Endothelial cell of umbilical vein (primary cell): Measurements from ENCODE around the gene TSPAN9. TPM values are rescaled to one million over a fixed set of nuclear protein-coding genes. Genes with fewer than 3 reads are reported as not detected.

ENCODE experiments used
- BruUV-seq: library from RNA; stranded (reverse); fragments of 400-500 nt; replicated peaks from 2 replicates; lab custom pipeline; 2021; lab: Mats Ljungman, UMichigan
- CTCF ChIA-PET: fragments of 300-600, 350-600 bp; sonication (Branson Sonifier 250); formaldehyde crosslinking; loops from one replicate; lab custom pipeline; 2021; ENCODE audit warnings: antibody characterized with exemption, inconsistent platforms; lab: Charles Lee
- POLR2A ChIA-PET: fragments of 300-600, 350-600 bp; sonication (Branson Sonifier 250); formaldehyde crosslinking; loops from one replicate; lab custom pipeline; 2021; ENCODE audit warnings: antibody characterized with exemption, inconsistent platforms; lab: Charles Lee
- DNase-seq: peaks from one replicate; pipeline ENCODE4 v3.0.0-alpha.2; 2011; ENCODE audit warnings: low read depth, low spot score
- FAIRE-seq: peaks from 2 replicates; lab custom pipeline; 2011; peaks lifted over from hg19 to GRCh38; lab: Jason Lieb, UNC
- H2AFZ ChIP-seq: 2 replicates; pipeline ENCODE4 v1.6.0; 2012; ENCODE audit warnings: low read depth, low read length, control low read depth, inconsistent platforms
- H3K27ac ChIP-seq: 2 replicates; pipeline ENCODE4 v1.5.1; 2011; ENCODE audit warnings: low read depth, mild to moderate bottlenecking, control low read depth, low read length, moderate library complexity; ENCODE audit not compliant: insufficient read depth
- H3K27me3 ChIP-seq, 2 experiments: 2 replicates each; pipeline versions ENCODE4 v1.6.0 to v1.6.1; 2011; ENCODE audit warnings: low read length in 2 of 2, mixed read lengths in 1 of 2; ENCODE audit not compliant: control insufficient read depth in 2 of 2, insufficient read depth in 2 of 2
- H3K36me3 ChIP-seq, 2 experiments: 2 replicates in 1 of 2; 3 replicates in 1 of 2; pipeline ENCODE4 v1.5.1; 2011; ENCODE audit warnings: low read length in 2 of 2, mild to moderate bottlenecking in 1 of 2, moderate library complexity in 1 of 2; ENCODE audit not compliant: control insufficient read depth in 2 of 2, insufficient read depth in 2 of 2; ENCODE audit errors: extremely low read depth in 1 of 2
- H3K4me1 ChIP-seq: 3 replicates; pipeline ENCODE4 v1.5.1; 2011; ENCODE audit warnings: mild to moderate bottlenecking, low read length; ENCODE audit not compliant: control insufficient read depth, insufficient read depth; ENCODE audit errors: extremely low read depth
- H3K4me2 ChIP-seq: 2 replicates; pipeline ENCODE4 v1.6.1; 2011; ENCODE audit warnings: low read length, control low read depth, mixed read lengths; ENCODE audit not compliant: insufficient read depth
- H3K4me3 ChIP-seq, 3 experiments: fragments of 200-600 bp in 1 of 3; sonication (generic), shearing (Covaris generic) in 1 of 3; replicated peaks in 1 of 3; 2 replicates each; pipeline ENCODE4 v1.5.1; 2011 to 2016; ENCODE audit warnings: control low read depth in 3 of 3, low read length in 3 of 3, mild to moderate bottlenecking in 2 of 3, inconsistent platforms in 1 of 3, low read depth in 1 of 3, moderate library complexity in 1 of 3; ENCODE audit not compliant: insufficient read depth in 1 of 3
- H3K79me2 ChIP-seq: 2 replicates; pipeline ENCODE4 v1.6.0; 2012; ENCODE audit warnings: low read length, inconsistent platforms; ENCODE audit not compliant: control insufficient read depth, insufficient read depth
- H3K9ac ChIP-seq: replicated peaks from 2 replicates; pipeline ENCODE3; 2011; ENCODE audit warnings: low read length, control low read depth; ENCODE audit not compliant: insufficient read depth; ENCODE audit errors: extremely low read depth
- H3K9me1 ChIP-seq: replicated peaks from 3 replicates; pipeline ENCODE4 v1.6.0; 2011; ENCODE audit warnings: mild to moderate bottlenecking, low read length; ENCODE audit not compliant: control insufficient read depth, insufficient read depth; ENCODE audit errors: extremely low read depth
- H3K9me3 ChIP-seq: replicated peaks from 2 replicates; pipeline ENCODE4 v1.5.1; 2012; ENCODE audit warnings: low read length, inconsistent platforms; ENCODE audit not compliant: control insufficient read depth, insufficient read depth
- H4K20me1 ChIP-seq: replicated peaks from 2 replicates; pipeline ENCODE3; 2011; ENCODE audit warnings: mild to moderate bottlenecking, low read length; ENCODE audit not compliant: control insufficient read depth, insufficient read depth; ENCODE audit errors: extremely low read depth
- EZH2 ChIP-seq: IDR thresholded peaks from 2 replicates; pipeline ENCODE4 v1.6.1; 2012; ENCODE audit warnings: borderline replicate concordance, low read depth, mild to moderate bottlenecking, moderate library complexity, low read length, inconsistent platforms; ENCODE audit not compliant: severe bottlenecking
- FOS ChIP-seq: IDR thresholded peaks from 2 replicates; pipeline ENCODE4 v1.6.1; 2011; ENCODE audit warnings: mild to moderate bottlenecking, low read length, moderate library complexity, borderline replicate concordance; ENCODE audit not compliant: insufficient read depth
- GATA2 ChIP-seq: IDR thresholded peaks from 2 replicates; pipeline ENCODE4 v1.7.0; 2011; ENCODE audit warnings: low read depth, mild to moderate bottlenecking, moderate library complexity, mixed read lengths, low read length; ENCODE audit not compliant: insufficient read length, insufficient read depth
- JUN ChIP-seq: IDR thresholded peaks from 2 replicates; pipeline ENCODE4 v1.6.1; 2011; ENCODE audit warnings: borderline replicate concordance, low read depth; ENCODE audit not compliant: insufficient read length, insufficient read depth
- MYC ChIP-seq: IDR thresholded peaks from one replicate; pipeline ENCODE4 v1.6.1; 2011; ENCODE audit warnings: mild to moderate bottlenecking, low read depth, low read length
- POLR2A ChIP-seq: IDR thresholded peaks from 2 replicates; pipeline ENCODE4 v1.6.1; 2012; ENCODE audit warnings: low read depth, mild to moderate bottlenecking, control low read depth, low read length
- POLR2AphosphoS5 ChIP-seq: IDR thresholded peaks from 2 replicates; pipeline ENCODE4 v1.6.1; 2012; ENCODE audit warnings: low read depth, mild to moderate bottlenecking, control low read depth, low read length, moderate library complexity; ENCODE audit not compliant: insufficient read depth
- dilution Hi-C: fragments of 300-500 bp; cut with MboI; formaldehyde crosslinking; loops from one replicate; pipeline ENCODE4 v1.15.0; 2019; ENCODE audit warnings: low sequenced_read_pairs; ENCODE audit not compliant: extremely low pct_ligation_motif_present
- intact Hi-C: fragments of 100-400 bp; cut with micrococcal nuclease; formaldehyde crosslinking; loops from one replicate; pipeline ENCODE4 v1.10.0; 2022
- polyA plus RNA-seq, 4 experiments: library from polyadenylated mRNA; depleted of rRNA in 3 of 4; stranded (reverse) in 3 of 4; unstranded in 1 of 4; fragments of >200 nt; gene quantifications; 2 replicates each; pipeline versions ENCODE4 v1.2.1 to v1.2.3, GENCODE V29; 2011 to 2012; ENCODE audit warnings: missing spikeins in 1 of 4
- total RNA-seq: library from RNA; stranded (reverse); gene quantifications from 2 replicates; pipeline ENCODE4 v1.2.3, GENCODE V29; 2021
- TF ChIP-seq, protein P1 (sequence below): IDR thresholded peaks from 2 replicates; pipeline ENCODE4 v1.6.1; 2011; ENCODE audit not compliant: insufficient read depth, insufficient read length
- TF ChIP-seq, protein P2 (sequence below), 2 donors: IDR thresholded peaks; 1 replicate in 1 of 2; 2 replicates in 1 of 2; pipeline ENCODE4 v1.5.1; 2011; ENCODE audit warnings: low read length in 2 of 2, mild to moderate bottlenecking in 2 of 2, moderate library complexity in 2 of 2, control low read depth in 1 of 2, inconsistent platforms in 1 of 2, low read depth in 1 of 2; ENCODE audit not compliant: insufficient read depth in 1 of 2; ENCODE audit errors: extremely low read depth in 1 of 2

The TSPAN9 gene
- total and polyA plus RNA-seq, 2 donors (not counting 3 experiments of a cell fraction or from before 2014, with no cell fraction given): 43.3 to 66.8 TPM

DNA sequence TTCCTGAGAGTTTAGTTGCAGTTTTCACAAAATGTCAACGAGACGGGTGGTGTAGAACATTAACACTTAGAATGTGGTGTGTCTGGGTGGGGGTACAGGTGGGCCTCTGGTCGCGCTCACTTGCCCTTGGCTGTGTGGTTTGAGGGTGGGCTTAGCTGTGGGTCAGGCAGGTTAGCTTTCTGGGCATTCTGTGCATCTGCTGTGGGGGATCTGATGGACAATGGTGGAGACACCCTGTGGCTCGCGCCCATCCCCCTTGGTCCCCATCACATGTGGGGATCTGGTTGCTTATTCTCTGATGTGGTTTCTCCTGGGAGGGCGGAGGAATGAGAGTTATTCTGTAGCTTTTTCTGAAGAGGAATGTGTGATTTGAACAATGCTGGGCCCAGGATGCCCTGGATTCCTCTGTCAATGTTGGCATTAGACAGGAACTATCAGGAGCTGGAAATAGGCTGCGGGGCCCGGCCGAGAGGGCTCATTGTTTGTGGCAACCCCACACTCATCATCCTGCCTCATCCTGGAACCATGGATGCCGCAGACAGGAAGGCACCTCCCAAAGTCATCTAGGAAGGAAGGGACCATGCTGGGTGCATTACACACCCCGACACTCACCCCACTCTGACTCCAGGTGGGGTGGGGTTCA lies 101.6 kb downstream of the TSPAN9 start:
- H3K4me1 ChIP-seq: no peaks in the 10 kb centered on the region
- no peaks in the 10 kb centered on the region for H3K9me3 ChIP-seq
- H3K27me3 ChIP-seq: no peaks in the 10 kb centered on the region
- H3K79me2 ChIP-seq: no peaks in the 10 kb centered on the region
- no peaks in the 10 kb centered on the region for H4K20me1 ChIP-seq
- no peak overlapping the region for H3K9ac ChIP-seq
- TF ChIP-seq, protein P1, sequence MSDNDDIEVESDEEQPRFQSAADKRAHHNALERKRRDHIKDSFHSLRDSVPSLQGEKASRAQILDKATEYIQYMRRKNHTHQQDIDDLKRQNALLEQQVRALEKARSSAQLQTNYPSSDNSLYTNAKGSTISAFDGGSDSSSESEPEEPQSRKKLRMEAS: no peak
- TF ChIP-seq POLR2AphosphoS5 (no peak), POLR2A (no peak), MYC (no peak), FOS (no peak), EZH2 (no peak), JUN (no peak), GATA2 (no peak)
- TF ChIP-seq, protein P2, sequence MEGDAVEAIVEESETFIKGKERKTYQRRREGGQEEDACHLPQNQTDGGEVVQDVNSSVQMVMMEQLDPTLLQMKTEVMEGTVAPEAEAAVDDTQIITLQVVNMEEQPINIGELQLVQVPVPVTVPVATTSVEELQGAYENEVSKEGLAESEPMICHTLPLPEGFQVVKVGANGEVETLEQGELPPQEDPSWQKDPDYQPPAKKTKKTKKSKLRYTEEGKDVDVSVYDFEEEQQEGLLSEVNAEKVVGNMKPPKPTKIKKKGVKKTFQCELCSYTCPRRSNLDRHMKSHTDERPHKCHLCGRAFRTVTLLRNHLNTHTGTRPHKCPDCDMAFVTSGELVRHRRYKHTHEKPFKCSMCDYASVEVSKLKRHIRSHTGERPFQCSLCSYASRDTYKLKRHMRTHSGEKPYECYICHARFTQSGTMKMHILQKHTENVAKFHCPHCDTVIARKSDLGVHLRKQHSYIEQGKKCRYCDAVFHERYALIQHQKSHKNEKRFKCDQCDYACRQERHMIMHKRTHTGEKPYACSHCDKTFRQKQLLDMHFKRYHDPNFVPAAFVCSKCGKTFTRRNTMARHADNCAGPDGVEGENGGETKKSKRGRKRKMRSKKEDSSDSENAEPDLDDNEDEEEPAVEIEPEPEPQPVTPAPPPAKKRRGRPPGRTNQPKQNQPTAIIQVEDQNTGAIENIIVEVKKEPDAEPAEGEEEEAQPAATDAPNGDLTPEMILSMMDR (IDR thresholded peaks at IDR 0.05; ENCODE audit: extremely low read depth in 1 of 2, insufficient read depth in 1 of 2, low read depth in 1 of 2, low read length in 2 of 2): no peak
- H3K27ac ChIP-seq: no peak overlapping the region
- H3K9me1 ChIP-seq: no peaks in the 10 kb centered on the region
- intact Hi-C loops: no loop called here
- no peak for DNase-seq
- CTCF ChIA-PET: interaction anchor here (1.0 to 1.9 kb wide), 4 partner anchors 26 to 106 kb away, joined by 3 to 7 read pairs (median 6); no protein-coding TSS in a partner anchor
- no peak overlapping the region for H2AFZ ChIP-seq
- FAIRE-seq: no peak
- BruUV-seq: no TSS peak
- no peak overlapping the region for H3K4me2 ChIP-seq
- dilution Hi-C loops: no loop called here
- H3K36me3 ChIP-seq: no peaks in the 10 kb centered on the region
- no peak overlapping the region for H3K4me3 ChIP-seq
- POLR2A ChIA-PET: no interaction called here
